Brain microvascular endothelial cell (primary cell): Measurements from ENCODE around the gene LAGE3.

ENCODE experiments used
- DNase-seq: peaks from one replicate; pipeline ENCODE4 v3.0.0-alpha.2; 2020
- H3K27ac ChIP-seq: fragments of 250-450 bp; sonication (Bioruptor Pico); 2 replicates; pipeline ENCODE4 v1.5.1; 2020; ENCODE audit warnings: mild to moderate bottlenecking, moderate library complexity
- H3K27me3 ChIP-seq: fragments of 250-450 bp; sonication (Bioruptor Pico); replicated peaks from 2 replicates; pipeline ENCODE4 v1.5.1; 2020; ENCODE audit warnings: mild to moderate bottlenecking
- H3K36me3 ChIP-seq: fragments of 250-450 bp; sonication (Bioruptor Pico); replicated peaks from 2 replicates; pipeline ENCODE4 v1.5.1; 2020; ENCODE audit warnings: mild to moderate bottlenecking
- H3K4me3 ChIP-seq: 2 replicates; pipeline ENCODE4 v1.5.1; 2011; ENCODE audit warnings: low read depth, mild to moderate bottlenecking, control low read depth, low read length, moderate library complexity
- CTCF ChIP-seq: IDR thresholded peaks from 2 replicates; pipeline ENCODE4 v1.5.1; 2011; ENCODE audit warnings: low read depth, mild to moderate bottlenecking, moderate library complexity, low read length, control low read depth, inconsistent platforms; ENCODE audit errors: missing control alignments
- in situ Hi-C: cut with HindIII; loops from 2 replicates; pipeline ENCODE4 v1.10.0; 2017; ENCODE audit warnings: low sequenced_read_pairs, low pct_ligation_motif_present

The LAGE3 gene

GRCh38 chrX:154470914-154471568 lies 8.0 kb downstream of the LAGE3 start:
- Histone ChIP-seq H3K27ac (no peak overlapping the region), H3K4me3 (no peak overlapping the region), H3K36me3 (peaks cover 10% of the 10 kb centered on the region), H3K27me3 (no peaks in the 10 kb centered on the region)
- TF ChIP-seq CTCF: no peak
- no peak for DNase-seq
- in situ Hi-C loops: no loop called here

- Histone ChIP-seq H3K27me3 (no peaks in the 10 kb centered on the region), H3K4me3 (no peak overlapping the region), H3K36me3 (peaks cover 12% of the 10 kb centered on the region), H3K27ac (no peak overlapping the region)
- TF ChIP-seq CTCF: no peak
- no peak for DNase-seq
- in situ Hi-C loops: no loop called here
Observed at GRCh38 chrX:154470434-154470833, 8.6 kb downstream of the LAGE3 start.

- H3K4me3 ChIP-seq: no peak overlapping the region
- no peak overlapping the region for H3K27ac ChIP-seq
- TF ChIP-seq CTCF: no peak
- no peak for DNase-seq
- H3K36me3 ChIP-seq: peaks cover 14% of the 10 kb centered on the region
- H3K27me3 ChIP-seq: no peaks in the 10 kb centered on the region
- in situ Hi-C loops: no loop called here
Observed at GRCh38 chrX:154469880-154470279, 9.2 kb downstream of the LAGE3 start.

- no peak overlapping the region for H3K27ac ChIP-seq
- peaks cover 19% of the 10 kb centered on the region for H3K36me3 ChIP-seq
- H3K4me3 ChIP-seq: no peak overlapping the region
- no peak for DNase-seq
- in situ Hi-C loops: no loop called here
- H3K27me3 ChIP-seq: no peaks in the 10 kb centered on the region
- no peak for TF ChIP-seq CTCF
Observed at GRCh38 chrX:154469114-154469513, 10.0 kb downstream of the LAGE3 start.

GRCh38 chrX:154468217-154468616 lies 10.9 kb downstream of the LAGE3 start:
- no peak for DNase-seq
- H3K27me3 ChIP-seq: no peaks in the 10 kb centered on the region
- H3K36me3 ChIP-seq: peaks cover 22% of the 10 kb centered on the region
- H3K27ac ChIP-seq: no peak overlapping the region
- H3K4me3 ChIP-seq: no peak overlapping the region
- in situ Hi-C loops: no loop called here
- TF ChIP-seq CTCF: no peak

- in situ Hi-C loops: no loop called here
- no peak for DNase-seq
Observed at GRCh38 chrX:154467556-154467955, 11.5 kb downstream of the LAGE3 start.

More at GRCh38 chrX:154467556-154467955, 11.5 kb downstream of the LAGE3 start:
- Histone ChIP-seq H3K4me3 (no peak overlapping the region), H3K36me3 (peaks cover 20% of the 10 kb centered on the region), H3K27me3 (no peaks in the 10 kb centered on the region), H3K27ac (no peak overlapping the region)
- no peak for TF ChIP-seq CTCF
